HCT116 (cell line): ENCODE measurements around the gene RAET1G. TPM values are rescaled to one million over a fixed set of nuclear protein-coding genes. Genes with fewer than 3 reads are reported as not detected.

Experiments used
- ATAC-seq: fragments of 200-7000 bp; cut with Tn5 transposase; 2 replicates; pipeline ENCODE4 v1.9.1; 2020; ENCODE audit warnings: mild to moderate bottlenecking, moderate library complexity
- BruUV-seq: library from RNA; stranded (reverse); fragments of 400-500 nt; replicated peaks from 2 replicates; lab custom pipeline; 2021; lab: Mats Ljungman, UMichigan
- CTCF ChIA-PET: fragments of 300-600 bp; sonication (Branson Sonifier 250); formaldehyde crosslinking; loops from one replicate; lab custom pipeline; 2021; ENCODE audit warnings: antibody characterized with exemption; lab: Charles Lee
- POLR2A ChIA-PET: fragments of 300-600, 350-600 bp; sonication (Branson Sonifier 250); formaldehyde crosslinking; loops from one replicate; lab custom pipeline; 2021; ENCODE audit warnings: antibody characterized with exemption; lab: Charles Lee
- RAD21 ChIA-PET, 2 experiments: fragments of 300-600 bp; sonication (Branson Sonifier 250); formaldehyde crosslinking; loops; one replicate each; lab custom pipeline; 2023; ENCODE audit warnings: low total read pairs in 2 of 2; ENCODE audit not compliant: uncharacterized antibody in 2 of 2, unreplicated experiment in 2 of 2, low non-redundant PET in 1 of 2; lab: Charles Lee
- DNase-seq: peaks from one replicate; pipeline ENCODE4 v3.0.0-alpha.2; 2010; ENCODE audit warnings: low read depth, low spot score
- H2AFZ ChIP-seq: fragments of 200-600 bp; shearing (Covaris generic), sonication (generic); 2 replicates; pipeline ENCODE4 v1.6.1; 2017; ENCODE audit warnings: low read depth, mixed run types, mixed read lengths, antibody characterized with exemption, low read length; ENCODE audit not compliant: poor library complexity, severe bottlenecking
- H3K27ac ChIP-seq: 2 replicates; pipeline ENCODE4 v1.5.1; 2012; ENCODE audit warnings: low read depth, low read length
- H3K27me3 ChIP-seq: fragments of 200-600 bp; sonication (generic); 2 replicates; pipeline ENCODE4 v1.6.1; 2016; ENCODE audit warnings: mixed run types, low read length, mixed read lengths; ENCODE audit not compliant: insufficient read depth
- H3K36me3 ChIP-seq, 2 experiments: fragments of 200-500 bp in 1 of 2; fragments of 200-600 bp in 1 of 2; sonication (Bioruptor generic) in 1 of 2; sonication (generic) in 1 of 2; 2 replicates each; pipeline versions ENCODE4 v1.5.1 to v1.6.1; 2014 to 2016; ENCODE audit warnings: low read length in 2 of 2, inconsistent platforms in 1 of 2, mixed read lengths in 1 of 2, mixed run types in 1 of 2; ENCODE audit not compliant: insufficient read depth in 2 of 2, control insufficient read depth in 1 of 2
- H3K4me1 ChIP-seq, 2 experiments: fragments of 200-600 bp in 1 of 2; sonication (generic) in 1 of 2; 2 replicates each; pipeline versions ENCODE4 v1.5.1 to v1.6.1; 2012 to 2017; ENCODE audit warnings: low read length in 2 of 2, inconsistent platforms in 1 of 2, mild to moderate bottlenecking in 1 of 2, mixed read lengths in 1 of 2, mixed run types in 1 of 2, moderate library complexity in 1 of 2; ENCODE audit not compliant: insufficient read depth in 2 of 2, control insufficient read depth in 1 of 2
- H3K4me2 ChIP-seq: fragments of 200-600 bp; sonication (generic); 2 replicates; pipeline ENCODE4 v1.6.1; 2017; ENCODE audit warnings: mixed run types, low read length, mixed read lengths
- H3K4me3 ChIP-seq, 2 experiments: fragments of 200-600 bp in 1 of 2; sonication (generic) in 1 of 2; replicated peaks in 1 of 2; 2 replicates each; pipeline ENCODE4 v1.5.1; 2011 to 2016; ENCODE audit warnings: low read length in 2 of 2, control low read depth in 1 of 2, low read depth in 1 of 2, mild to moderate bottlenecking in 1 of 2, mixed read lengths in 1 of 2, mixed run types in 1 of 2
- H3K79me2 ChIP-seq: fragments of 200-600 bp; sonication (generic); 2 replicates; pipeline ENCODE4 v1.6.1; 2017; ENCODE audit warnings: mild to moderate bottlenecking, mixed run types, low read length, moderate library complexity, mixed read lengths; ENCODE audit not compliant: insufficient read depth
- H3K9ac ChIP-seq: fragments of 200-600 bp; sonication (generic); 2 replicates; pipeline ENCODE4 v1.6.1; 2016; ENCODE audit warnings: low read length, mixed read lengths
- H3K9me2 ChIP-seq: fragments of 200-600 bp; sonication (generic), shearing (Covaris generic); 2 replicates; pipeline ENCODE4 v1.6.1; 2017; ENCODE audit warnings: mixed run types, mild to moderate bottlenecking, moderate library complexity; ENCODE audit not compliant: insufficient read depth
- H3K9me3 ChIP-seq, 2 experiments: fragments of 200-500 bp in 1 of 2; fragments of 200-600 bp in 1 of 2; sonication (Bioruptor generic) in 1 of 2; sonication (generic) in 1 of 2; 2 replicates each; pipeline ENCODE4 v1.6.1; 2014 to 2017; ENCODE audit warnings: low read length in 2 of 2, mixed read lengths in 2 of 2, inconsistent platforms in 1 of 2, low read depth in 1 of 2, mild to moderate bottlenecking in 1 of 2, mixed run types in 1 of 2, moderate library complexity in 1 of 2; ENCODE audit not compliant: control insufficient read depth in 1 of 2, insufficient read depth in 1 of 2
- H4K20me1 ChIP-seq: fragments of 200-600 bp; sonication (generic), shearing (Covaris generic); 2 replicates; pipeline ENCODE4 v1.6.1; 2017; ENCODE audit warnings: mixed run types, mild to moderate bottlenecking, moderate library complexity; ENCODE audit not compliant: insufficient read depth
- ATF3 ChIP-seq: IDR thresholded peaks from 2 replicates; pipeline ENCODE4 v1.6.1; 2012
- CBX3 ChIP-seq: IDR thresholded peaks from 2 replicates; pipeline ENCODE4 v1.6.1; 2012; ENCODE audit warnings: low read depth
- CEBPB ChIP-seq: IDR thresholded peaks from 2 replicates; pipeline ENCODE4 v1.6.1; 2012; ENCODE audit warnings: low read depth
- CTCF ChIP-seq, 3 experiments: fragments of 200-600 bp in 1 of 3; sonication (generic) in 1 of 3; IDR thresholded peaks in 2 of 3; conservative IDR thresholded peaks in 1 of 3; 2 replicates each; pipeline ENCODE4 v1.5.1; 2012 to 2017; ENCODE audit warnings: low read depth in 2 of 3, low read length in 2 of 3, antibody characterized with exemption in 1 of 3, borderline replicate concordance in 1 of 3, control low read depth in 1 of 3, mild to moderate bottlenecking in 1 of 3, mixed read lengths in 1 of 3, mixed run types in 1 of 3, moderate library complexity in 1 of 3; ENCODE audit not compliant: insufficient read depth in 1 of 3
- EGR1 ChIP-seq: IDR thresholded peaks from 2 replicates; pipeline ENCODE4 v1.6.1; 2012; ENCODE audit warnings: low read depth
- EZH2 ChIP-seq: fragments of 200-600 bp; sonication (generic); IDR thresholded peaks from 2 replicates; pipeline ENCODE4 v1.6.1; 2017; ENCODE audit warnings: antibody characterized with exemption, mixed run types
- FOSL1 ChIP-seq: IDR thresholded peaks from 2 replicates; pipeline ENCODE4 v1.6.1; 2012; ENCODE audit warnings: low read depth
- MAX ChIP-seq: IDR thresholded peaks from 2 replicates; pipeline ENCODE4 v1.6.1; 2012
- POLR2A ChIP-seq: IDR thresholded peaks from 2 replicates; pipeline ENCODE4 v1.7.0; 2011; ENCODE audit warnings: borderline replicate concordance; ENCODE audit not compliant: insufficient read depth, insufficient read length; ENCODE audit errors: extremely low read depth
- POLR2AphosphoS5 ChIP-seq: IDR thresholded peaks from 2 replicates; pipeline ENCODE4 v1.6.1; 2011; ENCODE audit warnings: mild to moderate bottlenecking, low read depth, low read length, moderate library complexity
- SIN3A ChIP-seq: IDR thresholded peaks from 2 replicates; pipeline ENCODE4 v1.6.1; 2012; ENCODE audit warnings: low read depth
- TCF7L2 ChIP-seq: IDR thresholded peaks from 2 replicates; pipeline ENCODE4 v1.7.0; 2011; ENCODE audit warnings: borderline replicate concordance, inconsistent platforms; ENCODE audit not compliant: insufficient read depth, insufficient read length; ENCODE audit errors: extremely low read depth
- YY1 ChIP-seq: IDR thresholded peaks from 2 replicates; pipeline ENCODE4 v1.6.1; 2011; ENCODE audit warnings: low read length, low read depth, moderate library complexity, mild to moderate bottlenecking; ENCODE audit not compliant: insufficient replicate concordance; ENCODE audit errors: extremely low read depth
- ZNF274 ChIP-seq: fragments of 200-500 bp; sonication (Bioruptor generic); IDR thresholded peaks from 2 replicates; pipeline ENCODE4 v1.6.1; 2014; ENCODE audit warnings: mild to moderate bottlenecking, low read depth, low read length, inconsistent platforms
- intact Hi-C: fragments of 100-400 bp; cut with micrococcal nuclease; formaldehyde crosslinking; loops from 2 replicates; pipeline ENCODE4 v1.10.0; 2022
- total RNA-seq: library from RNA; stranded (reverse); gene quantifications from one replicate; pipeline ENCODE4 v1.2.1, GENCODE V29; 2021; ENCODE audit not compliant: unreplicated experiment
- TF ChIP-seq, protein P1 (sequence below): IDR thresholded peaks from 2 replicates; pipeline ENCODE4 v1.6.1; 2011; ENCODE audit warnings: mild to moderate bottlenecking, low read length, moderate library complexity; ENCODE audit not compliant: insufficient replicate concordance; ENCODE audit errors: extremely low read depth
- TF ChIP-seq, protein P2 (sequence below): IDR thresholded peaks from 2 replicates; pipeline ENCODE4 v1.6.1; 2012; ENCODE audit warnings: low read depth

The RAET1G gene
- total RNA-seq, 1 experiment from 2014 or later = 0.37 TPM

DNA sequence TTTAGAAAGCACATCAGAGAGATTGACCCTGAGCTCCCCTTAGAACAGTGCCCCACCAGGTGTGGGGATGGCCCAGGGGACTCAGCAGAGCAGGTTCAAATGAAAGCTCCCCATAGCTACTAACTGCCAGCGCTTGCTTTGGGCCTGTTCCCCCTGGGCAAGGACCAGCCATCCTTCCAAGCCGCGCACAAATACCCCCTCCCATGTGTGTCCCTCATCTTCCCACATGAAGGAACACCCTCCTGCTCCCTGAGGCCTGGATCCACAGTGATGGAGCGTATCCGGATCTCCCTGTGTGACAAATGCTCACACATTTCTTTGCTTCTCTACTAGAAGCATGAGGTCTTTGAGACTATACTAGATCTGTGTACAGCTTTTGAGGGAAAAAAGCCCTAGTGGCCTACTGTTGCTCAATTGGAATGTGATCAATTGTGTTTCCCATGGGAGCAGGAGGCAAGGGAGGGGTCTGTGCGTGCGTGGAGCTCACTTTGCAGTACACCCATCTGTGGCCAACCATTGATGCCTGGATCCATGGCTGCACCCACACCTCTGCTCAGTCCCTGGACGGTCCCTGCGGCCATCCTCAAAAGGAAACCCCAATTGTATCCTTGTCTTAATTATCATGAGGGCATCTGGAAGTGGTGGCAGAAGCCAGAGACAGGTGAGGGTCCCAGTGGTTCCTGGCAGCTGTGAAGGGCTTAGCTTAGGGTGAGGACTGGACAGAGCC is 1.4 kb upstream of the RAET1G start:
- CTCF ChIA-PET = interaction anchor here (0.7 to 0.9 kb wide), 2 partner anchors 83 to 88 kb away, joined by 3 read pairs; no protein-coding TSS in a partner anchor
- no peak overlapping the region for H3K27ac ChIP-seq
- RAD21 ChIA-PET = no interaction called here
- no peaks in the 10 kb centered on the region for H3K9me3 ChIP-seq
- POLR2A ChIA-PET = no interaction called here
- peaks cover 3 to 22% of the 10 kb centered on the region in 2 experiments; a peak in 3 of 4 replicates for H3K4me1 ChIP-seq
- no peak overlapping the region for H3K4me3 ChIP-seq
- no peak overlapping the region for H3K9ac ChIP-seq
- DNase-seq (no peak), ATAC-seq (no peak)
- no peak for TF ChIP-seq MAX
- TF ChIP-seq, protein P1, sequence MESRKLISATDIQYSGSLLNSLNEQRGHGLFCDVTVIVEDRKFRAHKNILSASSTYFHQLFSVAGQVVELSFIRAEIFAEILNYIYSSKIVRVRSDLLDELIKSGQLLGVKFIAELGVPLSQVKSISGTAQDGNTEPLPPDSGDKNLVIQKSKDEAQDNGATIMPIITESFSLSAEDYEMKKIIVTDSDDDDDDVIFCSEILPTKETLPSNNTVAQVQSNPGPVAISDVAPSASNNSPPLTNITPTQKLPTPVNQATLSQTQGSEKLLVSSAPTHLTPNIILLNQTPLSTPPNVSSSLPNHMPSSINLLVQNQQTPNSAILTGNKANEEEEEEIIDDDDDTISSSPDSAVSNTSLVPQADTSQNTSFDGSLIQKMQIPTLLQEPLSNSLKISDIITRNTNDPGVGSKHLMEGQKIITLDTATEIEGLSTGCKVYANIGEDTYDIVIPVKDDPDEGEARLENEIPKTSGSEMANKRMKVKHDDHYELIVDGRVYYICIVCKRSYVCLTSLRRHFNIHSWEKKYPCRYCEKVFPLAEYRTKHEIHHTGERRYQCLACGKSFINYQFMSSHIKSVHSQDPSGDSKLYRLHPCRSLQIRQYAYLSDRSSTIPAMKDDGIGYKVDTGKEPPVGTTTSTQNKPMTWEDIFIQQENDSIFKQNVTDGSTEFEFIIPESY = no peak
- no peak for TF ChIP-seq FOSL1
- TF ChIP-seq, protein P2, sequence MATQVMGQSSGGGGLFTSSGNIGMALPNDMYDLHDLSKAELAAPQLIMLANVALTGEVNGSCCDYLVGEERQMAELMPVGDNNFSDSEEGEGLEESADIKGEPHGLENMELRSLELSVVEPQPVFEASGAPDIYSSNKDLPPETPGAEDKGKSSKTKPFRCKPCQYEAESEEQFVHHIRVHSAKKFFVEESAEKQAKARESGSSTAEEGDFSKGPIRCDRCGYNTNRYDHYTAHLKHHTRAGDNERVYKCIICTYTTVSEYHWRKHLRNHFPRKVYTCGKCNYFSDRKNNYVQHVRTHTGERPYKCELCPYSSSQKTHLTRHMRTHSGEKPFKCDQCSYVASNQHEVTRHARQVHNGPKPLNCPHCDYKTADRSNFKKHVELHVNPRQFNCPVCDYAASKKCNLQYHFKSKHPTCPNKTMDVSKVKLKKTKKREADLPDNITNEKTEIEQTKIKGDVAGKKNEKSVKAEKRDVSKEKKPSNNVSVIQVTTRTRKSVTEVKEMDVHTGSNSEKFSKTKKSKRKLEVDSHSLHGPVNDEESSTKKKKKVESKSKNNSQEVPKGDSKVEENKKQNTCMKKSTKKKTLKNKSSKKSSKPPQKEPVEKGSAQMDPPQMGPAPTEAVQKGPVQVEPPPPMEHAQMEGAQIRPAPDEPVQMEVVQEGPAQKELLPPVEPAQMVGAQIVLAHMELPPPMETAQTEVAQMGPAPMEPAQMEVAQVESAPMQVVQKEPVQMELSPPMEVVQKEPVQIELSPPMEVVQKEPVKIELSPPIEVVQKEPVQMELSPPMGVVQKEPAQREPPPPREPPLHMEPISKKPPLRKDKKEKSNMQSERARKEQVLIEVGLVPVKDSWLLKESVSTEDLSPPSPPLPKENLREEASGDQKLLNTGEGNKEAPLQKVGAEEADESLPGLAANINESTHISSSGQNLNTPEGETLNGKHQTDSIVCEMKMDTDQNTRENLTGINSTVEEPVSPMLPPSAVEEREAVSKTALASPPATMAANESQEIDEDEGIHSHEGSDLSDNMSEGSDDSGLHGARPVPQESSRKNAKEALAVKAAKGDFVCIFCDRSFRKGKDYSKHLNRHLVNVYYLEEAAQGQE = no peak
- TF ChIP-seq CTCF (IDR thresholded peaks at IDR 0.05 in 2 of 3, conservative IDR thresholded peaks at IDR 0.05 in 1 of 3; ENCODE audit: borderline replicate concordance in 1 of 3, insufficient read depth in 1 of 3, low read depth in 2 of 3, low read length in 2 of 3) = no peak
- TF ChIP-seq ZNF274 = no peak
- TF ChIP-seq TCF7L2 = no peak
- no peak for TF ChIP-seq EGR1
- TF ChIP-seq POLR2AphosphoS5 = no peak
- TF ChIP-seq CEBPB = no peak
- TF ChIP-seq CBX3 = no peak
- TF ChIP-seq EZH2 = no peak
- no peak for TF ChIP-seq POLR2A
- TF ChIP-seq SIN3A = no peak
- no peak for TF ChIP-seq ATF3
- TF ChIP-seq YY1 = no peak
- H3K79me2 ChIP-seq = no peaks in the 10 kb centered on the region
- 0 out of 2 replicates have a peak, but pooled peaks cover 4% of the 10 kb centered on the region for H3K27me3 ChIP-seq
- BruUV-seq = no TSS peak
- no peak overlapping the region for H3K4me2 ChIP-seq
- no peaks in the 10 kb centered on the region for H3K9me2 ChIP-seq
- intact Hi-C loops = no loop called here
- H2AFZ ChIP-seq = no peak overlapping the region
- no peaks in the 10 kb centered on the region for H4K20me1 ChIP-seq
- H3K36me3 ChIP-seq = no peaks in the 10 kb centered on the region
